Mucosa of descending colon (tissue), 3 donors: Measurements from ENCODE around the gene RIN2. TPM values are rescaled to one million over a fixed set of nuclear protein-coding genes. Genes with fewer than 3 reads are reported as not detected.
"Not testable (repeated sequence)": the region's sequence is repeated elsewhere in the genome, so short reads cannot be mapped to it uniquely, and the experiment has no call there.

Experiments
- ATAC-seq: fragments of 200-7000 bp; cut with Tn5 transposase; one replicate; pipeline ENCODE4 v1.9.1; 2020; ENCODE audit warnings: mild to moderate bottlenecking, moderate library complexity
- DNase-seq, 3 donors: peaks; one replicate each; pipeline ENCODE4 v3.0.0-alpha.2; 2020
- H3K36me3 ChIP-seq: fragments of 200-600 bp; one replicate; pipeline ENCODE4 v1.8.0; 2021; ENCODE audit warnings: low read depth, mild to moderate bottlenecking
- H3K4me1 ChIP-seq: fragments of 200-600 bp; one replicate; pipeline ENCODE4 v1.8.0; 2021; ENCODE audit warnings: low read depth, mild to moderate bottlenecking
- H3K4me3 ChIP-seq: fragments of 200-600 bp; one replicate; pipeline ENCODE4 v1.8.0; 2021; ENCODE audit warnings: mild to moderate bottlenecking
- H3K9me3 ChIP-seq: fragments of 200-600 bp; one replicate; pipeline ENCODE4 v1.8.0; 2021; ENCODE audit warnings: mild to moderate bottlenecking
- intact Hi-C, 2 donors: fragments of 100-400 bp; cut with DNase I in 1 of 2; cut with micrococcal nuclease in 1 of 2; formaldehyde crosslinking; loops; one replicate each; pipeline versions ENCODE4 v1.11.0 to v1.11.1; 2022; cut with DNase I, micrococcal nuclease
- total RNA-seq, 3 donors: library from RNA; stranded (reverse); fragmentation: NEBNext Ultra II Directional in 2 of 3; extraction: Animal tissue kit (Norgen Biotek cat#: 25700) in 2 of 3; gene quantifications; one replicate each; pipeline versions ENCODE4 v1.2.1 to v1.2.4, GENCODE V29; 2021 to 2023
- TF ChIP-seq, protein P1 (sequence below): fragments of 200-600 bp; IDR thresholded peaks from one replicate; pipeline ENCODE4 v1.8.0; 2022; ENCODE audit warnings: antibody characterized with exemption, mild to moderate bottlenecking
- donor health status: DM: no; HTN: no; CAD: no; lungs with moderate emphysema.
- donor health status: DM: no; HTN: no; CAD: no.
- donor health status: DM: no; HTN: yes; CAD: no.

RIN2 gene
- total RNA-seq, 3 donors from 2014 or later, result 73.1 to 127 (median 73.9) TPM

DNA sequence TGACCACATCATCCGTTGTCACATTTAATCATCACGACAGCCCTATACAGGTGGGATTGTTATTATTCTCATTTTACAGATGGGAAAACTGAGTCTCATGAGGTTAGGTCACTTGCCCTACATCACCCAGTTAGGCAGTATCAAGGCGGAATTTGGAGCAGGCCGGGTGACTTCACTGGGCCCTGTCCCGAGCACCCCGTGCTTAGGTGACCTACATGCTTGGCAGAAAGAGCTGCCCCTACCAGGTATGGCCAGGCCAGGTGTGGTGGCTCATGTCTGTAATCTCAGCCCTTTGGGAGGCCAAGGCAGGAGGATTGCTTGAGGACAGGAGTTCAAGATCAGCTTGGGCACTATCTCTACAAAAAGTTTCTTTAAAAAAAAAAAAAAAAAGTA, 44.0 kb downstream of the RIN2 start:
- no peaks in the 10 kb centered on the region for H3K36me3 ChIP-seq
- no peak overlapping the region for H3K4me3 ChIP-seq
- TF ChIP-seq, protein P1, sequence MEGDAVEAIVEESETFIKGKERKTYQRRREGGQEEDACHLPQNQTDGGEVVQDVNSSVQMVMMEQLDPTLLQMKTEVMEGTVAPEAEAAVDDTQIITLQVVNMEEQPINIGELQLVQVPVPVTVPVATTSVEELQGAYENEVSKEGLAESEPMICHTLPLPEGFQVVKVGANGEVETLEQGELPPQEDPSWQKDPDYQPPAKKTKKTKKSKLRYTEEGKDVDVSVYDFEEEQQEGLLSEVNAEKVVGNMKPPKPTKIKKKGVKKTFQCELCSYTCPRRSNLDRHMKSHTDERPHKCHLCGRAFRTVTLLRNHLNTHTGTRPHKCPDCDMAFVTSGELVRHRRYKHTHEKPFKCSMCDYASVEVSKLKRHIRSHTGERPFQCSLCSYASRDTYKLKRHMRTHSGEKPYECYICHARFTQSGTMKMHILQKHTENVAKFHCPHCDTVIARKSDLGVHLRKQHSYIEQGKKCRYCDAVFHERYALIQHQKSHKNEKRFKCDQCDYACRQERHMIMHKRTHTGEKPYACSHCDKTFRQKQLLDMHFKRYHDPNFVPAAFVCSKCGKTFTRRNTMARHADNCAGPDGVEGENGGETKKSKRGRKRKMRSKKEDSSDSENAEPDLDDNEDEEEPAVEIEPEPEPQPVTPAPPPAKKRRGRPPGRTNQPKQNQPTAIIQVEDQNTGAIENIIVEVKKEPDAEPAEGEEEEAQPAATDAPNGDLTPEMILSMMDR, result no peak
- no peak for ATAC-seq
- H3K9me3 ChIP-seq, result no peaks in the 10 kb centered on the region
- no peak for DNase-seq
- intact Hi-C loops, result no loop called here
- H3K4me1 ChIP-seq, result peaks cover 14% of the 10 kb centered on the region

- intact Hi-C loops, result no loop called here
- H3K36me3 ChIP-seq, result no peaks in the 10 kb centered on the region
- peak; percentile 82 for ATAC-seq
- no peaks in the 10 kb centered on the region for H3K9me3 ChIP-seq
- no peak overlapping the region for H3K4me3 ChIP-seq
- TF ChIP-seq, protein P1, result no peak
- H3K4me1 ChIP-seq, result peaks cover 15% of the 10 kb centered on the region
- DNase-seq, result peak in 1 of 3 donors; percentile 53
Measured at GRCh38 chr20:19802492-19803158, 44.6 kb downstream of the RIN2 start.

DNA sequence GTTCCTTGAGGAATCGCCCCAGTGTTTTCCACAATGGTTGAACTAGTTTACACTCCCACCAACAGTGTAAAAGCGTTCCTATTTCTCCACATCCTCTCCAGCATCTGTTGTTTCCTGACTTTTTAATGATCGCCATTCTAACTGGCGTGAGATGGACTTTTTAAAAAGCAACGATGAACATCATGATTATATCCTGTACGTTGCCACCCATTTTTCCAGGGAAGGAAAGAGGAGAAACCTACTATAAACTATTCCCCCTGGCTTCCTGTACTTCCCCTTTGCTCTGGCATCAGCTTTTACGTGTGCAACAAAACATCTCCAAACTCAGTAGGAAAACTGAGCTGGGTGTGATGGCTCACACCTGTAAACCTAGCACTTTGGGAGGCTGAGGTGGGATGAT, 48.2 kb downstream of the RIN2 start:
- intact Hi-C loops, H3K4me3 ChIP-seq, H3K36me3 ChIP-seq, H3K9me3 ChIP-seq, DNase-seq, ATAC-seq: not testable (repeated sequence)
- H3K4me1 ChIP-seq, result peaks cover 15% of the 10 kb centered on the region

GRCh38 chr20:19806806-19807190, 48.7 kb downstream of the RIN2 start:
- TF ChIP-seq, protein P1, result no peak
- intact Hi-C loops, result no loop called here
- Histone ChIP-seq H3K36me3 (no peaks in the 10 kb centered on the region), H3K4me1 (peaks cover 11% of the 10 kb centered on the region), H3K4me3 (no peak overlapping the region), H3K9me3 (no peaks in the 10 kb centered on the region)
- peak; percentile 65 for ATAC-seq
- DNase-seq, result peak in 2 of 3 donors; percentile 29

- Histone ChIP-seq H3K4me1 (peaks cover 7% of the 10 kb centered on the region), H3K36me3 (no peaks in the 10 kb centered on the region), H3K4me3 (no peak overlapping the region), H3K9me3 (no peaks in the 10 kb centered on the region)
- DNase-seq (no peak), ATAC-seq (peak; percentile 69)
- intact Hi-C loops, result no loop called here
- TF ChIP-seq, protein P1, result no peak
Measured at GRCh38 chr20:19807191-19807945, 49.3 kb downstream of the RIN2 start.
